ENCODE results near the gene PGRMC1.

DNA sequence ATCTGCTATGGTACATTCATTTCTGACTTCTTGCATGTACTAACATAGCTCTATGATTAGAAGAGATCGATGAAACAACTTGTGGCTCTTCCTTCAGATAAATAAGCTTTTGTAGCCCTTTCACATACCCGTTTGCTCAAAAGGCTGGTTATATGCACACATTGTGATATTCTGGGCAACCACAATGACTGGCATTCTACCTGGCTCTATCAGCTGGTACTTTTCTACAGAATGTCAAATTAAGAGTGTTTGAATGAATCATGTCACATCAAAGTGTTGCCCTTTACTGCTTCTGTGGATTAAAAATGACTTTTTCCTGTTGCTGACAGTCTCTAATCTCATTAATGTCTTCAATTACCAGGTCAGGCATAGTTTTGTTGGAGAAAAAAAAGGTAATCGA lies 11.6 kb downstream of the PGRMC1 start:
- TF ChIP-seq, protein P1, sequence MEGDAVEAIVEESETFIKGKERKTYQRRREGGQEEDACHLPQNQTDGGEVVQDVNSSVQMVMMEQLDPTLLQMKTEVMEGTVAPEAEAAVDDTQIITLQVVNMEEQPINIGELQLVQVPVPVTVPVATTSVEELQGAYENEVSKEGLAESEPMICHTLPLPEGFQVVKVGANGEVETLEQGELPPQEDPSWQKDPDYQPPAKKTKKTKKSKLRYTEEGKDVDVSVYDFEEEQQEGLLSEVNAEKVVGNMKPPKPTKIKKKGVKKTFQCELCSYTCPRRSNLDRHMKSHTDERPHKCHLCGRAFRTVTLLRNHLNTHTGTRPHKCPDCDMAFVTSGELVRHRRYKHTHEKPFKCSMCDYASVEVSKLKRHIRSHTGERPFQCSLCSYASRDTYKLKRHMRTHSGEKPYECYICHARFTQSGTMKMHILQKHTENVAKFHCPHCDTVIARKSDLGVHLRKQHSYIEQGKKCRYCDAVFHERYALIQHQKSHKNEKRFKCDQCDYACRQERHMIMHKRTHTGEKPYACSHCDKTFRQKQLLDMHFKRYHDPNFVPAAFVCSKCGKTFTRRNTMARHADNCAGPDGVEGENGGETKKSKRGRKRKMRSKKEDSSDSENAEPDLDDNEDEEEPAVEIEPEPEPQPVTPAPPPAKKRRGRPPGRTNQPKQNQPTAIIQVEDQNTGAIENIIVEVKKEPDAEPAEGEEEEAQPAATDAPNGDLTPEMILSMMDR (IDR thresholded peaks at IDR 0.05): no peak
- no peak for TF ChIP-seq ELF1 (IDR thresholded peaks at IDR 0.05)
- TF ChIP-seq EZH2phosphoT487 (IDR thresholded peaks at IDR 0.05; ENCODE audit: borderline replicate concordance, low read depth): no peak
- TF ChIP-seq POLR2AphosphoS5 (IDR thresholded peaks at IDR 0.05; ENCODE audit: low read depth, low read length): no peak
- no peak for TF ChIP-seq TCF12 (IDR thresholded peaks at IDR 0.05)
- TF ChIP-seq, protein P2, sequence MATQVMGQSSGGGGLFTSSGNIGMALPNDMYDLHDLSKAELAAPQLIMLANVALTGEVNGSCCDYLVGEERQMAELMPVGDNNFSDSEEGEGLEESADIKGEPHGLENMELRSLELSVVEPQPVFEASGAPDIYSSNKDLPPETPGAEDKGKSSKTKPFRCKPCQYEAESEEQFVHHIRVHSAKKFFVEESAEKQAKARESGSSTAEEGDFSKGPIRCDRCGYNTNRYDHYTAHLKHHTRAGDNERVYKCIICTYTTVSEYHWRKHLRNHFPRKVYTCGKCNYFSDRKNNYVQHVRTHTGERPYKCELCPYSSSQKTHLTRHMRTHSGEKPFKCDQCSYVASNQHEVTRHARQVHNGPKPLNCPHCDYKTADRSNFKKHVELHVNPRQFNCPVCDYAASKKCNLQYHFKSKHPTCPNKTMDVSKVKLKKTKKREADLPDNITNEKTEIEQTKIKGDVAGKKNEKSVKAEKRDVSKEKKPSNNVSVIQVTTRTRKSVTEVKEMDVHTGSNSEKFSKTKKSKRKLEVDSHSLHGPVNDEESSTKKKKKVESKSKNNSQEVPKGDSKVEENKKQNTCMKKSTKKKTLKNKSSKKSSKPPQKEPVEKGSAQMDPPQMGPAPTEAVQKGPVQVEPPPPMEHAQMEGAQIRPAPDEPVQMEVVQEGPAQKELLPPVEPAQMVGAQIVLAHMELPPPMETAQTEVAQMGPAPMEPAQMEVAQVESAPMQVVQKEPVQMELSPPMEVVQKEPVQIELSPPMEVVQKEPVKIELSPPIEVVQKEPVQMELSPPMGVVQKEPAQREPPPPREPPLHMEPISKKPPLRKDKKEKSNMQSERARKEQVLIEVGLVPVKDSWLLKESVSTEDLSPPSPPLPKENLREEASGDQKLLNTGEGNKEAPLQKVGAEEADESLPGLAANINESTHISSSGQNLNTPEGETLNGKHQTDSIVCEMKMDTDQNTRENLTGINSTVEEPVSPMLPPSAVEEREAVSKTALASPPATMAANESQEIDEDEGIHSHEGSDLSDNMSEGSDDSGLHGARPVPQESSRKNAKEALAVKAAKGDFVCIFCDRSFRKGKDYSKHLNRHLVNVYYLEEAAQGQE (IDR thresholded peaks at IDR 0.05; ENCODE audit: low read depth, low read length): no peak
- no peak for TF ChIP-seq MXI1 (IDR thresholded peaks at IDR 0.05; ENCODE audit: low read depth, low read length)
- no peak for TF ChIP-seq JUND (IDR thresholded peaks at IDR 0.05)
